K562 treated with DMSO at 1 percent for 48 hours (cell line): ENCODE measurements around the gene PROK2. TPM values are rescaled to one million over a fixed set of nuclear protein-coding genes. Genes with fewer than 3 reads are reported as not detected.

Experiments used
- total RNA-seq: library from RNA; unstranded; fragments of 300-600 nt; gene quantifications from 2 replicates; pipeline ENCODE4 v1.2.3, GENCODE V29; 2022; ENCODE audit warnings: low replicate concordance; ENCODE audit errors: extremely low read depth

The PROK2 gene, protein sequence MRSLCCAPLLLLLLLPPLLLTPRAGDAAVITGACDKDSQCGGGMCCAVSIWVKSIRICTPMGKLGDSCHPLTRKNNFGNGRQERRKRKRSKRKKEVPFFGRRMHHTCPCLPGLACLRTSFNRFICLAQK
- not detected in 2 replicates for total RNA-seq

DNA sequence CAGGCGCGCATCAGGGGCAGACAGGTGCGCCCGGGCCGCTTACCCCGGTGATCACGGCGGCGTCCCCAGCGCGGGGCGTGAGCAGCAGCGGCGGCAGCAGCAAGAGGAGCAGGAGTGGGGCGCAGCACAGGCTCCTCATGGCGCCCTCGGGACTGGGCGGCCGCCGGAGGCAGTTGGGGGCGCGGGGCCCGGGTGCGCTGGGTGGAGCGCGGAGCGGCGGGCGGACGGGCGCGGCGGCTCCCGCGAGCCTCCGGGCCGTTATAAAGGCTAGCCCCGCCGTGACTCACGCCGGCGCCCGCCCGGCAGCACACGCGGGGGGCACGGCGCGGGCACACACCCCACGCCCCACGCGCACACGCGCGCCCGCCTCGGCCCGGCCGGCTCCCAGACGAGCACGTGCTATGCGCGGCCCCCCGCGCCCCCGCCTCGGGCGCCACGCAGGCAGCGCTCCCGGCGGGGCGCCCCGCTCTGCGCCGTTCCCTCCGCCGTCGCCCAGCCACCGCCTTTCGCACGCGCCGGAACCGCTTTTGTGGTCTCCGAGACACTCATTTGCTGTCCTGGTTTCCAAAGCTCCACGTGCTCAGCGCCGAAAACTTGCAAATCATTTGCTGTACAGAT, at the start of gene PROK2:
Gene PROK2 (minus strand): TSS at position 235 of the 618 bp plus-strand sequence. CDS start 96 bp downstream, at position 139.

DNA sequence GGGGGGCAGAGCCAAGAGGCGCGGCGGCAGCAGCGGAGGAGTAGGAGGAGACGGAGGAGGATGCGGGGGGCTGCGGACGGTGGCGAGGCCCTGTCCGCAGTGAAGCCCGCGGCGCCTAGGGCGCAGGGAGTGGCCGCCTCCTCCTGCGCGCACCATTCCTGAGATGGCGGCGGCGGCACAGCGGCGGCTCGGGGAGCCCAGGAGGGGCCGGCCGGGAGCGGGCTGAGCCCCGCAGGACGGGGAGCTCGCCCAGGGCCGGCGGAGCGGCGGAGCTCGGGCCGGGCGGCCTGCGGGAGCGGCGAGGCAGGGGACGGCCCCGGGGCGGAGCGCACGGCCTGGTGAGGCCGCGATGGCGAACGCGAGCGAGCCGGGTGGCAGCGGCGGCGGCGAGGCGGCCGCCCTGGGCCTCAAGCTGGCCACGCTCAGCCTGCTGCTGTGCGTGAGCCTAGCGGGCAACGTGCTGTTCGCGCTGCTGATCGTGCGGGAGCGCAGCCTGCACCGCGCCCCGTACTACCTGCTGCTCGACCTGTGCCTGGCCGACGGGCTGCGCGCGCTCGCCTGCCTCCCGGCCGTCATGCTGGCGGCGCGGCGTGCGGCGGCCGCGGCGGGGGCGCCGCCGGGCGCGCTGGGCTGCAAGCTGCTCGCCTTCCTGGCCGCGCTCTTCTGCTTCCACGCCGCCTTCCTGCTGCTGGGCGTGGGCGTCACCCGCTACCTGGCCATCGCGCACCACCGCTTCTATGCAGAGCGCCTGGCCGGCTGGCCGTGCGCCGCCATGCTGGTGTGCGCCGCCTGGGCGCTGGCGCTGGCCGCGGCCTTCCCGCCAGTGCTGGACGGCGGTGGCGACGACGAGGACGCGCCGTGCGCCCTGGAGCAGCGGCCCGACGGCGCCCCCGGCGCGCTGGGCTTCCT, 31.0 kb downstream of the PROK2 start, which contains the start of gene GPR27:
Gene GPR27 (plus strand): TSS at position 155 of the 909 bp plus-strand sequence. CDS start 195 bp downstream, at position 350.

DNA sequence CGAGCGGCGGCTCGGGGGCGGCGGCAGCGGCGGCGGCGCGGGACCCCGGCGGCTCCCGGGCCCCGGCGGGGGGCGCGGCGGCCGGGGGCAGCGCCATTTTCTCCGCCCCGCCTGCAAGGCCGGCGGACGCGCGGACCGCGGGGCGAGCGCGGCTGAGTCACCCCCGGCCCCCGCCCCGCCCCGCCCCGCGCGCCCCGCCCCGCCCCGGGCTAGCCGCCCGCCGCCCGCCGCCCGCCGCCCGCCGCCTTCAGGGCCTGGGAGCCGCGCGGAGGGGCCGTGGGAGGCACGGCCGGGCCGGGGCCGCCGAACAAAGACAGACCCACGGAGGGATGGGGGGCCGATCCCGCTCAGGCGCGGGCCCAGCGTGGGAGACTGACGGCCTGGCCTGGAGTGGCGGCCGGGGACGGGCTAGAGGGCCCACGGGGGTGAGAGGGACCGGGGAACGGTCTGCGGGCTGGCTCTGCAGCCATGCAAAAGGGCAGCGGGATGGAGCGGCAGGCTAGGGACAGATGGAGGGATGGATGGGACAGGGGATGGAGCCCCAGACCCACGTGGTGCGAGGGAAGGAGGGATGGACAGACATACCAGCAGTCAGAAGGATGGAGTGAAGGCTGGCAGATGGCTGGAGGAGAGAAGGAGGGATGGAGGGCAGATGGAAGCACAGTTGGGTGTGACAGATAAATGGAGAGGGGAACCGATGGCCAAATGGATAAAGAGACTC, 59.5 kb downstream of the PROK2 start, which contains the start of gene EIF4E3:
Gene EIF4E3 (minus strand): TSS at position 132 of the 721 bp plus-strand sequence. CDS start 35 bp downstream, at position 97.

Other genes with a start within 250 kb of the PROK2 start
- not detected in 2 replicates for gene FOXP1, start 201.4 kb downstream of the PROK2 start, total RNA-seq
- not detected in 2 replicates for gene EIF4E3, start 59.7 kb downstream of the PROK2 start, total RNA-seq
- gene GPR27, start 31.3 kb downstream of the PROK2 start, total RNA-seq: not detected in 2 replicates